Panc1 (cell line): ENCODE measurements around the gene ENPEP. TPM values are rescaled to one million over a fixed set of nuclear protein-coding genes. Genes with fewer than 3 reads are reported as not detected.
"Not testable (repeated sequence)": the region's sequence is repeated elsewhere in the genome, so short reads cannot be mapped to it uniquely, and the experiment has no call there.

Experiments
- ATAC-seq: fragments of 200-7000 bp; cut with Tn5 transposase; 2 replicates; pipeline ENCODE4 v1.9.1; 2020; ENCODE audit warnings: mild to moderate bottlenecking, moderate library complexity
- BruUV-seq: library from RNA; stranded (reverse); fragments of 400-500 nt; replicated peaks from 2 replicates; lab custom pipeline; 2021; lab: Mats Ljungman, UMichigan
- CTCF ChIA-PET: fragments of 300-600 bp; sonication (Branson Sonifier 250); formaldehyde crosslinking; loops from one replicate; lab custom pipeline; 2022; ENCODE audit warnings: antibody characterized with exemption; lab: Charles Lee
- POLR2A ChIA-PET: fragments of 300-600 bp; sonication (Branson Sonifier 250); formaldehyde crosslinking; loops from one replicate; lab custom pipeline; 2022; ENCODE audit warnings: antibody characterized with exemption; lab: Charles Lee
- DNase-seq: peaks from one replicate; pipeline ENCODE4 v3.0.0-alpha.2; 2010; ENCODE audit warnings: low read depth, low spot score
- H3K27ac ChIP-seq: 2 replicates; pipeline ENCODE4 v1.5.1; 2011; ENCODE audit warnings: mild to moderate bottlenecking, low read length, inconsistent platforms
- H3K27me3 ChIP-seq: fragments of 200-500 bp; sonication (Bioruptor generic); 2 replicates; pipeline ENCODE4 v1.6.0; 2014; ENCODE audit warnings: low read length, inconsistent platforms; ENCODE audit not compliant: control insufficient read depth, insufficient read depth
- H3K36me3 ChIP-seq: fragments of 200-500 bp; sonication (Bioruptor generic); 2 replicates; pipeline ENCODE4 v1.5.1; 2014; ENCODE audit warnings: inconsistent platforms, mild to moderate bottlenecking, low read length, moderate library complexity; ENCODE audit not compliant: control insufficient read depth, insufficient read depth
- H3K4me1 ChIP-seq: 2 replicates; pipeline ENCODE4 v1.5.1; 2011; ENCODE audit warnings: inconsistent platforms, mild to moderate bottlenecking, low read length, moderate library complexity; ENCODE audit not compliant: control insufficient read depth, insufficient read depth
- H3K4me3 ChIP-seq, 2 experiments: 2 replicates each; pipeline ENCODE4 v1.5.1; 2011 to 2012; ENCODE audit warnings: low read depth in 2 of 2, low read length in 2 of 2, mild to moderate bottlenecking in 2 of 2, inconsistent platforms in 1 of 2, moderate library complexity in 1 of 2
- H3K9me3 ChIP-seq: fragments of 200-500 bp; sonication (Bioruptor generic); 2 replicates; pipeline ENCODE4 v1.5.1; 2014; ENCODE audit warnings: low read depth, mild to moderate bottlenecking, inconsistent platforms, low read length, moderate library complexity; ENCODE audit not compliant: control insufficient read depth, insufficient read depth
- POLR2AphosphoS5 ChIP-seq: IDR thresholded peaks from 2 replicates; pipeline ENCODE4 v1.6.1; 2012; ENCODE audit warnings: mild to moderate bottlenecking, low read depth, low read length, moderate library complexity
- REST ChIP-seq, 2 experiments: IDR thresholded peaks; 2 replicates each; pipeline ENCODE4 v1.6.1; 2011 to 2012; ENCODE audit warnings: low read depth in 2 of 2, control low read depth in 1 of 2, low read length in 1 of 2, mild to moderate bottlenecking in 1 of 2, moderate library complexity in 1 of 2; ENCODE audit not compliant: insufficient read depth in 1 of 2
- SIN3A ChIP-seq: IDR thresholded peaks from 2 replicates; pipeline ENCODE4 v1.6.1; 2012; ENCODE audit warnings: low read depth, mild to moderate bottlenecking, low read length, moderate library complexity, borderline replicate concordance; ENCODE audit not compliant: insufficient read depth
- TCF7L2 ChIP-seq: IDR thresholded peaks from 2 replicates; pipeline ENCODE4 v1.6.1; 2011; ENCODE audit warnings: mild to moderate bottlenecking, low read depth, low read length, inconsistent platforms
- in situ Hi-C: cut with HindIII; loops from 2 replicates; pipeline ENCODE4 v1.10.0; 2016; ENCODE audit warnings: low sequenced_read_pairs, low pct_unique_long_range_greater_than_20kb
- intact Hi-C: fragments of 100-400 bp; cut with micrococcal nuclease; formaldehyde crosslinking; loops from one replicate; pipeline ENCODE4 v1.10.0; 2022; ENCODE audit not compliant: unreplicated experiment
- total RNA-seq: library from RNA; stranded (reverse); gene quantifications from one replicate; pipeline ENCODE4 v1.2.1, GENCODE V29; 2021; ENCODE audit not compliant: unreplicated experiment
- TF ChIP-seq, protein P1 (sequence below): fragments of 450-650 bp; IDR thresholded peaks from 2 replicates; pipeline ENCODE4 v1.5.1; 2017; ENCODE audit warnings: mild to moderate bottlenecking

The ENPEP gene
- total RNA-seq, 1 experiment from 2014 or later: not detected

GRCh38 chr4:110485452-110485851 lies 9.5 kb downstream of the ENPEP start:
- no TSS peak for BruUV-seq
- H3K27ac ChIP-seq: no peak overlapping the region
- TF ChIP-seq TCF7L2 (no peak), REST (IDR thresholded peaks at IDR 0.05; ENCODE audit: insufficient read depth in 1 of 2, low read depth in 2 of 2, low read length in 1 of 2) (no peak), SIN3A (no peak), POLR2AphosphoS5 (no peak)
- TF ChIP-seq, protein P1, sequence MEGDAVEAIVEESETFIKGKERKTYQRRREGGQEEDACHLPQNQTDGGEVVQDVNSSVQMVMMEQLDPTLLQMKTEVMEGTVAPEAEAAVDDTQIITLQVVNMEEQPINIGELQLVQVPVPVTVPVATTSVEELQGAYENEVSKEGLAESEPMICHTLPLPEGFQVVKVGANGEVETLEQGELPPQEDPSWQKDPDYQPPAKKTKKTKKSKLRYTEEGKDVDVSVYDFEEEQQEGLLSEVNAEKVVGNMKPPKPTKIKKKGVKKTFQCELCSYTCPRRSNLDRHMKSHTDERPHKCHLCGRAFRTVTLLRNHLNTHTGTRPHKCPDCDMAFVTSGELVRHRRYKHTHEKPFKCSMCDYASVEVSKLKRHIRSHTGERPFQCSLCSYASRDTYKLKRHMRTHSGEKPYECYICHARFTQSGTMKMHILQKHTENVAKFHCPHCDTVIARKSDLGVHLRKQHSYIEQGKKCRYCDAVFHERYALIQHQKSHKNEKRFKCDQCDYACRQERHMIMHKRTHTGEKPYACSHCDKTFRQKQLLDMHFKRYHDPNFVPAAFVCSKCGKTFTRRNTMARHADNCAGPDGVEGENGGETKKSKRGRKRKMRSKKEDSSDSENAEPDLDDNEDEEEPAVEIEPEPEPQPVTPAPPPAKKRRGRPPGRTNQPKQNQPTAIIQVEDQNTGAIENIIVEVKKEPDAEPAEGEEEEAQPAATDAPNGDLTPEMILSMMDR: no peak
- no peaks in the 10 kb centered on the region for H3K4me1 ChIP-seq
- no peaks in the 10 kb centered on the region for H3K36me3 ChIP-seq
- H3K9me3 ChIP-seq: no peaks in the 10 kb centered on the region
- H3K4me3 ChIP-seq: no peak overlapping the region
- ATAC-seq: no peak
- intact Hi-C loops: no loop called here
- no peak for DNase-seq
- H3K27me3 ChIP-seq: no peaks in the 10 kb centered on the region; the same call in 1 of the 2 replicates
- ChIA-PET CTCF (no interaction called here), POLR2A (no interaction called here)
- in situ Hi-C loops: no loop called here

DNA sequence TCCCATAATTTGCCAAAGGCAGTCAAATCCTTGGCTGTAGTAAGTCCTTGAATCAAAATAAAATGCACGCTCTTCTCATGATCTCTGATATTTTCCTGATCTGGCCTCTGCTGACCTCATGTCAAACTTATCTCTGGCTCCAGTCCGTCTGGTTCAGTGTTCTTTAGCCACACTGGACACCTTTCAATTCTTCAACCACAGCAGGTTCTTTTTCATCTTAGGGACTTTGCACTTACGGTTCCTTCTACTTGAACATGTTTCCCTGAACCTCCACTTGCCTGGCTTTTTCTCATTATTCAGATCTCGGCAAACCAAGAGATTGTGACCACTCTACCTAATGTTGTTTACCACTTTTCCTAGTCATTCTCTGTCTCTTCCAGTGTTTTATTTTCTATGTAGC lies 10.3 kb downstream of the ENPEP start:
- H3K4me1 ChIP-seq: no peaks in the 10 kb centered on the region
- H3K9me3 ChIP-seq: no peaks in the 10 kb centered on the region
- H3K36me3 ChIP-seq: no peaks in the 10 kb centered on the region
- BruUV-seq: no TSS peak
- H3K27ac ChIP-seq: no peak overlapping the region
- TF ChIP-seq POLR2AphosphoS5 (no peak), SIN3A (no peak), TCF7L2 (no peak), REST (IDR thresholded peaks at IDR 0.05; ENCODE audit: insufficient read depth in 1 of 2, low read depth in 2 of 2, low read length in 1 of 2) (no peak)
- TF ChIP-seq, protein P1: no peak
- in situ Hi-C loops (no loop called here), intact Hi-C loops (no loop called here)
- H3K27me3 ChIP-seq: no peaks in the 10 kb centered on the region; the same call in 1 of the 2 replicates
- ChIA-PET CTCF (no interaction called here), POLR2A (no interaction called here)
- no peak for DNase-seq
- H3K4me3 ChIP-seq: no peak overlapping the region
- ATAC-seq: no peak

DNA sequence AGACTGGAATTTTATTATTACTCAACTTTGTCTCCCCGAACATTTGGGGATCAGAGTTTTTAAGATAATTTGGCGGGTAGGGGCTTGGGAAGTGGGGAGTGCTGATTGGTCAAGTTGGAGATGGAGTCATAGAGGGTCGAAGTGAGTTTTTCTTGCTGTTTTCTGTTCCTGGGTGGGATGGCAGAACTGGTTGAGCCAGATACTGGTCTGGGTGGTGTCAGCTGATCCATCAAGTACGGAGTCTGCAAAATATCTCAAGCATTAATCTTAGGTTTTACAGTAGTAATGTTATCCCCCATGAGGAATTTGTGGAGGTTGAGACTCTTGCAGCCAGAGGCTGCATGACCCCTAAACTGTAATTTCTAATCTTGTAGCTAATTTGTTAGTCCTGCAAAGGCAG lies 10.9 kb downstream of the ENPEP start:
- DNase-seq, CTCF ChIA-PET, intact Hi-C loops, H3K9me3 ChIP-seq, H3K4me3 ChIP-seq, H3K36me3 ChIP-seq, BruUV-seq, H3K27ac ChIP-seq, H3K27me3 ChIP-seq, in situ Hi-C loops, ATAC-seq, POLR2A ChIA-PET, H3K4me1 ChIP-seq: not testable (repeated sequence)
